Measurements from ENCODE around the gene TSACC. TPM values are rescaled to one million over a fixed set of nuclear protein-coding genes. Genes with fewer than 3 reads are reported as not detected.

The TSACC gene
- total RNA-seq, 6 experiments from 2014 or later, result 0.37 to 1.1 (median 0.99) TPM; not detected in 2

Other genes with a start within 250 kb of the TSACC start
- 100 to 1,000 TPM in 3 of 6 experiments, 10 to 100 TPM in 3; 79.4 to 129 (median 98.8) TPM for gene LMNA, start 223.8 kb upstream of the TSACC start, total RNA-seq
- 1 to 10 TPM in 4 of 6 experiments, under 1 TPM in 2; 0.62 to 2.6 (median 1.3) TPM for gene SEMA4A, start 184.9 kb upstream of the TSACC start, total RNA-seq
- 10 to 100 TPM; 19.1 to 30.5 (median 20.0) TPM for gene SLC25A44, start 144.4 kb upstream of the TSACC start, total RNA-seq
- 10 to 100 TPM; 21.8 to 33.8 (median 24.8) TPM for gene PMF1, start 125.5 kb upstream of the TSACC start, total RNA-seq
- 1 to 10 TPM in 3 of 6 experiments, under 1 TPM in 1, not detected in 2; 0.44 to 1.5 (median 1.2) TPM for gene BGLAP, start 96.3 kb upstream of the TSACC start, total RNA-seq
- 1 to 10 TPM in 3 of 6 experiments, under 1 TPM in 3; 0.43 to 4.0 (median 1.1) TPM for gene PAQR6, start 90.5 kb upstream of the TSACC start, total RNA-seq
- gene SMG5, start 55.7 kb upstream of the TSACC start, total RNA-seq, result 10 to 100 TPM; 28.1 to 58.8 (median 48.2) TPM
- gene TMEM79, start 54.2 kb upstream of the TSACC start, total RNA-seq, result 1 to 10 TPM in 4 of 6 experiments, under 1 TPM in 2; 0.55 to 2.1 (median 1.5) TPM
- gene GLMP, start 42.8 kb upstream of the TSACC start, total RNA-seq, result 10 to 100 TPM; 34.7 to 72.0 (median 55.7) TPM
- not detected for gene VHLL, start 39.2 kb upstream of the TSACC start, total RNA-seq
- 100 to 1,000 TPM in 3 of 6 experiments, 10 to 100 TPM in 3; 79.3 to 179 (median 115) TPM for gene CCT3, start 234 bp upstream of the TSACC start, total RNA-seq
- gene RHBG, start 30.7 kb downstream of the TSACC start, total RNA-seq, result 1 to 10 TPM in 2 of 6 experiments, under 1 TPM in 2, not detected in 2; 0.42 to 1.6 (median 1.1) TPM
- gene MEF2D, start 162.2 kb downstream of the TSACC start, total RNA-seq, result 10 to 100 TPM; 13.3 to 17.1 (median 15.0) TPM
- 1 to 10 TPM in 3 of 6 experiments, under 1 TPM in 3; 0.07 to 2.6 (median 0.95) TPM for gene IQGAP3, start 234.0 kb downstream of the TSACC start, total RNA-seq
- under 1 TPM in 1 of 6 experiments, not detected in 5; 0.31 TPM for gene TTC24, start 241.2 kb downstream of the TSACC start, total RNA-seq